Gastroesophageal sphincter (tissue), 3 donors: Measurements from ENCODE around the gene SPART.

Experiments
- CTCF ChIP-seq, 4 experiments: fragments of 200-600 bp in 2 of 4; fragments of 450-650 bp in 2 of 4; sonication (generic) in 1 of 4; IDR thresholded peaks; one replicate each; pipeline ENCODE4 v1.5.1; 2017 to 2019; ENCODE audit warnings: antibody characterized with exemption in 4 of 4, mild to moderate bottlenecking in 2 of 4, moderate library complexity in 2 of 4
- EP300 ChIP-seq: sonication (generic); formaldehyde crosslinking; IDR thresholded peaks from one replicate; pipeline ENCODE4 v1.6.1; 2017; ENCODE audit warnings: antibody characterized with exemption, mild to moderate bottlenecking
- POLR2A ChIP-seq, 2 donors: fragments of 450-650 bp; IDR thresholded peaks; one replicate each; pipeline ENCODE4 v1.6.1; 2017; ENCODE audit warnings: antibody characterized with exemption in 2 of 2, mild to moderate bottlenecking in 2 of 2, moderate library complexity in 1 of 2
- POLR2AphosphoS5 ChIP-seq: sonication (generic); formaldehyde crosslinking; IDR thresholded peaks from one replicate; pipeline ENCODE4 v1.6.1; 2017; ENCODE audit warnings: antibody characterized with exemption

DNA sequence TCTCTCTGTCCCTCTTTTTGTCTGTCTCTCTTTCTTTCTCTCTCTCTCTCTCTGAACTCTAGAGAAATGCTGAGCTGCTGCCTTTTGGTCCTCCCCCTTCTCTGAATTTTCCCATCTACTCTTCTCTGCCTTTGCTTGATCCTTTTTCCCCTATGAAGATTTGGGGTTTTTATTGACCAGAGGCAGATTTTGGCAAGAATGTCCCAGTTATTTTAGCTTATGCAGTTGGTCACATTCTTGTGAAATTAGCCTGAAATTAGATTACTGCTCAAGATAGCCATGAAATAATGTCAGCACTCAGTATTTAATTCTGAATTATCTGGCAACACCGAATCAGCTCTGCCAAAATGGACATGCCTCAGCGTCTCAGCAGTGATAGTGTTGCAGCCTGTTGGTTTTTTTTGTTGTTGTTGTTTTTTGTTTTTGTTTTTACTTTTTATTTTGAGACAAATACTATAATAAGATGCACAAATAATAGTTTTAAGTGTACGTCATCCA lies 17.2 kb upstream of the SPART start:
- no peak for TF ChIP-seq POLR2A (IDR thresholded peaks at IDR 0.05)
- TF ChIP-seq EP300, result no peak
- no peak for TF ChIP-seq CTCF (IDR thresholded peaks at IDR 0.05)
- TF ChIP-seq POLR2AphosphoS5, result no peak
